Endothelial cell of umbilical vein (primary cell): Measurements from ENCODE around the gene ZC3H12A. TPM values are rescaled to one million over a fixed set of nuclear protein-coding genes. Genes with fewer than 3 reads are reported as not detected.

ENCODE experiments used
- BruUV-seq: library from RNA; stranded (reverse); fragments of 400-500 nt; replicated peaks from 2 replicates; lab custom pipeline; 2021; lab: Mats Ljungman, UMichigan
- CTCF ChIA-PET: fragments of 300-600, 350-600 bp; sonication (Branson Sonifier 250); formaldehyde crosslinking; loops from one replicate; lab custom pipeline; 2021; ENCODE audit warnings: antibody characterized with exemption, inconsistent platforms; lab: Charles Lee
- POLR2A ChIA-PET: fragments of 300-600, 350-600 bp; sonication (Branson Sonifier 250); formaldehyde crosslinking; loops from one replicate; lab custom pipeline; 2021; ENCODE audit warnings: antibody characterized with exemption, inconsistent platforms; lab: Charles Lee
- DNase-seq: peaks from one replicate; pipeline ENCODE4 v3.0.0-alpha.2; 2011; ENCODE audit warnings: low read depth, low spot score
- FAIRE-seq: peaks from 2 replicates; lab custom pipeline; 2011; peaks lifted over from hg19 to GRCh38; lab: Jason Lieb, UNC
- H2AFZ ChIP-seq: 2 replicates; pipeline ENCODE4 v1.6.0; 2012; ENCODE audit warnings: low read depth, low read length, control low read depth, inconsistent platforms
- H3K27ac ChIP-seq: 2 replicates; pipeline ENCODE4 v1.5.1; 2011; ENCODE audit warnings: low read depth, mild to moderate bottlenecking, control low read depth, low read length, moderate library complexity; ENCODE audit not compliant: insufficient read depth
- H3K27me3 ChIP-seq, 2 experiments: 2 replicates each; pipeline versions ENCODE4 v1.6.0 to v1.6.1; 2011; ENCODE audit warnings: low read length in 2 of 2, mixed read lengths in 1 of 2; ENCODE audit not compliant: control insufficient read depth in 2 of 2, insufficient read depth in 2 of 2
- H3K36me3 ChIP-seq, 2 experiments: 2 replicates in 1 of 2; 3 replicates in 1 of 2; pipeline ENCODE4 v1.5.1; 2011; ENCODE audit warnings: low read length in 2 of 2, mild to moderate bottlenecking in 1 of 2, moderate library complexity in 1 of 2; ENCODE audit not compliant: control insufficient read depth in 2 of 2, insufficient read depth in 2 of 2; ENCODE audit errors: extremely low read depth in 1 of 2
- H3K4me1 ChIP-seq: 3 replicates; pipeline ENCODE4 v1.5.1; 2011; ENCODE audit warnings: mild to moderate bottlenecking, low read length; ENCODE audit not compliant: control insufficient read depth, insufficient read depth; ENCODE audit errors: extremely low read depth
- H3K4me2 ChIP-seq: 2 replicates; pipeline ENCODE4 v1.6.1; 2011; ENCODE audit warnings: low read length, control low read depth, mixed read lengths; ENCODE audit not compliant: insufficient read depth
- H3K4me3 ChIP-seq, 3 experiments: fragments of 200-600 bp in 1 of 3; sonication (generic), shearing (Covaris generic) in 1 of 3; replicated peaks in 1 of 3; 2 replicates each; pipeline ENCODE4 v1.5.1; 2011 to 2016; ENCODE audit warnings: control low read depth in 3 of 3, low read length in 3 of 3, mild to moderate bottlenecking in 2 of 3, inconsistent platforms in 1 of 3, low read depth in 1 of 3, moderate library complexity in 1 of 3; ENCODE audit not compliant: insufficient read depth in 1 of 3
- H3K79me2 ChIP-seq: 2 replicates; pipeline ENCODE4 v1.6.0; 2012; ENCODE audit warnings: low read length, inconsistent platforms; ENCODE audit not compliant: control insufficient read depth, insufficient read depth
- H3K9ac ChIP-seq: replicated peaks from 2 replicates; pipeline ENCODE3; 2011; ENCODE audit warnings: low read length, control low read depth; ENCODE audit not compliant: insufficient read depth; ENCODE audit errors: extremely low read depth
- H3K9me1 ChIP-seq: replicated peaks from 3 replicates; pipeline ENCODE4 v1.6.0; 2011; ENCODE audit warnings: mild to moderate bottlenecking, low read length; ENCODE audit not compliant: control insufficient read depth, insufficient read depth; ENCODE audit errors: extremely low read depth
- H3K9me3 ChIP-seq: replicated peaks from 2 replicates; pipeline ENCODE4 v1.5.1; 2012; ENCODE audit warnings: low read length, inconsistent platforms; ENCODE audit not compliant: control insufficient read depth, insufficient read depth
- H4K20me1 ChIP-seq: replicated peaks from 2 replicates; pipeline ENCODE3; 2011; ENCODE audit warnings: mild to moderate bottlenecking, low read length; ENCODE audit not compliant: control insufficient read depth, insufficient read depth; ENCODE audit errors: extremely low read depth
- EZH2 ChIP-seq: IDR thresholded peaks from 2 replicates; pipeline ENCODE4 v1.6.1; 2012; ENCODE audit warnings: borderline replicate concordance, low read depth, mild to moderate bottlenecking, moderate library complexity, low read length, inconsistent platforms; ENCODE audit not compliant: severe bottlenecking
- FOS ChIP-seq: IDR thresholded peaks from 2 replicates; pipeline ENCODE4 v1.6.1; 2011; ENCODE audit warnings: mild to moderate bottlenecking, low read length, moderate library complexity, borderline replicate concordance; ENCODE audit not compliant: insufficient read depth
- GATA2 ChIP-seq: IDR thresholded peaks from 2 replicates; pipeline ENCODE4 v1.7.0; 2011; ENCODE audit warnings: low read depth, mild to moderate bottlenecking, moderate library complexity, mixed read lengths, low read length; ENCODE audit not compliant: insufficient read length, insufficient read depth
- JUN ChIP-seq: IDR thresholded peaks from 2 replicates; pipeline ENCODE4 v1.6.1; 2011; ENCODE audit warnings: borderline replicate concordance, low read depth; ENCODE audit not compliant: insufficient read length, insufficient read depth
- MAX ChIP-seq: IDR thresholded peaks from 2 replicates; pipeline ENCODE4 v1.6.1; 2011; ENCODE audit not compliant: insufficient read depth, insufficient read length
- MYC ChIP-seq: IDR thresholded peaks from one replicate; pipeline ENCODE4 v1.6.1; 2011; ENCODE audit warnings: mild to moderate bottlenecking, low read depth, low read length
- POLR2A ChIP-seq: IDR thresholded peaks from 2 replicates; pipeline ENCODE4 v1.6.1; 2012; ENCODE audit warnings: low read depth, mild to moderate bottlenecking, control low read depth, low read length
- POLR2AphosphoS5 ChIP-seq: IDR thresholded peaks from 2 replicates; pipeline ENCODE4 v1.6.1; 2012; ENCODE audit warnings: low read depth, mild to moderate bottlenecking, control low read depth, low read length, moderate library complexity; ENCODE audit not compliant: insufficient read depth
- dilution Hi-C: fragments of 300-500 bp; cut with MboI; formaldehyde crosslinking; loops from one replicate; pipeline ENCODE4 v1.15.0; 2019; ENCODE audit warnings: low sequenced_read_pairs; ENCODE audit not compliant: extremely low pct_ligation_motif_present
- intact Hi-C: fragments of 100-400 bp; cut with micrococcal nuclease; formaldehyde crosslinking; loops from one replicate; pipeline ENCODE4 v1.10.0; 2022
- polyA plus RNA-seq, 4 experiments: library from polyadenylated mRNA; depleted of rRNA in 3 of 4; stranded (reverse) in 3 of 4; unstranded in 1 of 4; fragments of >200 nt; gene quantifications; 2 replicates each; pipeline versions ENCODE4 v1.2.1 to v1.2.3, GENCODE V29; 2011 to 2012; ENCODE audit warnings: missing spikeins in 1 of 4
- total RNA-seq: library from RNA; stranded (reverse); gene quantifications from 2 replicates; pipeline ENCODE4 v1.2.3, GENCODE V29; 2021
- TF ChIP-seq, protein P1 (sequence below), 2 donors: IDR thresholded peaks; 1 replicate in 1 of 2; 2 replicates in 1 of 2; pipeline ENCODE4 v1.5.1; 2011; ENCODE audit warnings: low read length in 2 of 2, mild to moderate bottlenecking in 2 of 2, moderate library complexity in 2 of 2, control low read depth in 1 of 2, inconsistent platforms in 1 of 2, low read depth in 1 of 2; ENCODE audit not compliant: insufficient read depth in 1 of 2; ENCODE audit errors: extremely low read depth in 1 of 2

Gene ZC3H12A
- total and polyA plus RNA-seq, 2 donors (not counting 3 experiments of a cell fraction or from before 2014, with no cell fraction given), result 6.3 to 9.4 TPM

DNA sequence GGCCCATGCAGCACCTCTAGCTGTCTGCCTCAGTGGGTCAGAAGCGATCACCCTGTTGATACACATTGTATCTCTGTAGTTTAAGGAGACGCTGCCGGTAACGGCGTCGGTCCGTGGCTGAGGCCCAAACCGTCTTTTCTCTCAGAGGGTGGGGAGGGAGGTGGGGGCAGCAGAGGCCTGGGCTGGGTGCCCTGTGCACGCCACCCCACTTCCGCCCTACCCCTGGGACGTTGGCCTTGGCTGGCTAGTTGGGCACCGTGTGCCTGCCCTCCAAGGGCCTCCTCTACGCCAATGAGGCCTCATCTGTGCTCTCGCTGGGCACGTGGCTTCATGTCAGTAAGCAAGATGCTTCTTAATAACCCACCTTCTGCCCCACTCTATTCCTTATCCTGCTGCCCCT is 9.4 kb downstream of the ZC3H12A start:
- Histone ChIP-seq H3K79me2 (peaks cover 20% of the 10 kb centered on the region), H2AFZ (no peak overlapping the region), H3K9me3 (no peaks in the 10 kb centered on the region), H3K9me1 (no peaks in the 10 kb centered on the region), H3K4me1 (peaks cover 17% of the 10 kb centered on the region), H3K4me3 (no peak overlapping the region), H3K36me3 (peaks cover 10 to 36% of the 10 kb centered on the region in 2 experiments), H3K27ac (no peak overlapping the region), H3K4me2 (no peak overlapping the region), H3K27me3 (no peaks in the 10 kb centered on the region), H4K20me1 (no peaks in the 10 kb centered on the region), H3K9ac (no peak overlapping the region)
- DNase-seq (no peak), FAIRE-seq (no peak)
- TF ChIP-seq EZH2 (no peak), POLR2AphosphoS5 (no peak), POLR2A (no peak), MAX (no peak), GATA2 (no peak), MYC (no peak), JUN (no peak), FOS (no peak)
- TF ChIP-seq, protein P1, sequence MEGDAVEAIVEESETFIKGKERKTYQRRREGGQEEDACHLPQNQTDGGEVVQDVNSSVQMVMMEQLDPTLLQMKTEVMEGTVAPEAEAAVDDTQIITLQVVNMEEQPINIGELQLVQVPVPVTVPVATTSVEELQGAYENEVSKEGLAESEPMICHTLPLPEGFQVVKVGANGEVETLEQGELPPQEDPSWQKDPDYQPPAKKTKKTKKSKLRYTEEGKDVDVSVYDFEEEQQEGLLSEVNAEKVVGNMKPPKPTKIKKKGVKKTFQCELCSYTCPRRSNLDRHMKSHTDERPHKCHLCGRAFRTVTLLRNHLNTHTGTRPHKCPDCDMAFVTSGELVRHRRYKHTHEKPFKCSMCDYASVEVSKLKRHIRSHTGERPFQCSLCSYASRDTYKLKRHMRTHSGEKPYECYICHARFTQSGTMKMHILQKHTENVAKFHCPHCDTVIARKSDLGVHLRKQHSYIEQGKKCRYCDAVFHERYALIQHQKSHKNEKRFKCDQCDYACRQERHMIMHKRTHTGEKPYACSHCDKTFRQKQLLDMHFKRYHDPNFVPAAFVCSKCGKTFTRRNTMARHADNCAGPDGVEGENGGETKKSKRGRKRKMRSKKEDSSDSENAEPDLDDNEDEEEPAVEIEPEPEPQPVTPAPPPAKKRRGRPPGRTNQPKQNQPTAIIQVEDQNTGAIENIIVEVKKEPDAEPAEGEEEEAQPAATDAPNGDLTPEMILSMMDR (IDR thresholded peaks at IDR 0.05; ENCODE audit: extremely low read depth in 1 of 2, insufficient read depth in 1 of 2, low read depth in 1 of 2, low read length in 2 of 2), result no peak
- CTCF ChIA-PET, result interaction anchor here (4.5 to 8.0 kb wide), 2 partner anchors 9 to 27 kb away, joined by 158 to 337 read pairs; partner anchors contain the start of gene ZC3H12A
- POLR2A ChIA-PET, result no interaction called here
- no TSS peak for BruUV-seq
- intact Hi-C loops (no loop called here), dilution Hi-C loops (no loop called here)
